Endothelial cell of umbilical vein (primary cell): Measurements from ENCODE around the gene UQCC2. TPM values are rescaled to one million over a fixed set of nuclear protein-coding genes. Genes with fewer than 3 reads are reported as not detected.

Source experiments
- BruUV-seq: library from RNA; stranded (reverse); fragments of 400-500 nt; replicated peaks from 2 replicates; lab custom pipeline; 2021; lab: Mats Ljungman, UMichigan
- CTCF ChIA-PET: fragments of 300-600, 350-600 bp; sonication (Branson Sonifier 250); formaldehyde crosslinking; loops from one replicate; lab custom pipeline; 2021; ENCODE audit warnings: antibody characterized with exemption, inconsistent platforms; lab: Charles Lee
- POLR2A ChIA-PET: fragments of 300-600, 350-600 bp; sonication (Branson Sonifier 250); formaldehyde crosslinking; loops from one replicate; lab custom pipeline; 2021; ENCODE audit warnings: antibody characterized with exemption, inconsistent platforms; lab: Charles Lee
- DNase-seq: peaks from one replicate; pipeline ENCODE4 v3.0.0-alpha.2; 2011; ENCODE audit warnings: low read depth, low spot score
- FAIRE-seq: peaks from 2 replicates; lab custom pipeline; 2011; peaks lifted over from hg19 to GRCh38; lab: Jason Lieb, UNC
- H2AFZ ChIP-seq: 2 replicates; pipeline ENCODE4 v1.6.0; 2012; ENCODE audit warnings: low read depth, low read length, control low read depth, inconsistent platforms
- H3K27ac ChIP-seq: 2 replicates; pipeline ENCODE4 v1.5.1; 2011; ENCODE audit warnings: low read depth, mild to moderate bottlenecking, control low read depth, low read length, moderate library complexity; ENCODE audit not compliant: insufficient read depth
- H3K27me3 ChIP-seq, 2 experiments: 2 replicates each; pipeline versions ENCODE4 v1.6.0 to v1.6.1; 2011; ENCODE audit warnings: low read length in 2 of 2, mixed read lengths in 1 of 2; ENCODE audit not compliant: control insufficient read depth in 2 of 2, insufficient read depth in 2 of 2
- H3K36me3 ChIP-seq, 2 experiments: 2 replicates in 1 of 2; 3 replicates in 1 of 2; pipeline ENCODE4 v1.5.1; 2011; ENCODE audit warnings: low read length in 2 of 2, mild to moderate bottlenecking in 1 of 2, moderate library complexity in 1 of 2; ENCODE audit not compliant: control insufficient read depth in 2 of 2, insufficient read depth in 2 of 2; ENCODE audit errors: extremely low read depth in 1 of 2
- H3K4me1 ChIP-seq: 3 replicates; pipeline ENCODE4 v1.5.1; 2011; ENCODE audit warnings: mild to moderate bottlenecking, low read length; ENCODE audit not compliant: control insufficient read depth, insufficient read depth; ENCODE audit errors: extremely low read depth
- H3K4me2 ChIP-seq: 2 replicates; pipeline ENCODE4 v1.6.1; 2011; ENCODE audit warnings: low read length, control low read depth, mixed read lengths; ENCODE audit not compliant: insufficient read depth
- H3K4me3 ChIP-seq, 3 experiments: fragments of 200-600 bp in 1 of 3; sonication (generic), shearing (Covaris generic) in 1 of 3; replicated peaks in 1 of 3; 2 replicates each; pipeline ENCODE4 v1.5.1; 2011 to 2016; ENCODE audit warnings: control low read depth in 3 of 3, low read length in 3 of 3, mild to moderate bottlenecking in 2 of 3, inconsistent platforms in 1 of 3, low read depth in 1 of 3, moderate library complexity in 1 of 3; ENCODE audit not compliant: insufficient read depth in 1 of 3
- H3K79me2 ChIP-seq: 2 replicates; pipeline ENCODE4 v1.6.0; 2012; ENCODE audit warnings: low read length, inconsistent platforms; ENCODE audit not compliant: control insufficient read depth, insufficient read depth
- H3K9ac ChIP-seq: replicated peaks from 2 replicates; pipeline ENCODE3; 2011; ENCODE audit warnings: low read length, control low read depth; ENCODE audit not compliant: insufficient read depth; ENCODE audit errors: extremely low read depth
- H3K9me1 ChIP-seq: replicated peaks from 3 replicates; pipeline ENCODE4 v1.6.0; 2011; ENCODE audit warnings: mild to moderate bottlenecking, low read length; ENCODE audit not compliant: control insufficient read depth, insufficient read depth; ENCODE audit errors: extremely low read depth
- H3K9me3 ChIP-seq: replicated peaks from 2 replicates; pipeline ENCODE4 v1.5.1; 2012; ENCODE audit warnings: low read length, inconsistent platforms; ENCODE audit not compliant: control insufficient read depth, insufficient read depth
- H4K20me1 ChIP-seq: replicated peaks from 2 replicates; pipeline ENCODE3; 2011; ENCODE audit warnings: mild to moderate bottlenecking, low read length; ENCODE audit not compliant: control insufficient read depth, insufficient read depth; ENCODE audit errors: extremely low read depth
- CTCF ChIP-seq, 2 donors: IDR thresholded peaks; 1 replicate in 1 of 2; 2 replicates in 1 of 2; pipeline ENCODE4 v1.5.1; 2011; ENCODE audit warnings: low read length in 2 of 2, mild to moderate bottlenecking in 2 of 2, moderate library complexity in 2 of 2, control low read depth in 1 of 2, inconsistent platforms in 1 of 2, low read depth in 1 of 2; ENCODE audit not compliant: insufficient read depth in 1 of 2; ENCODE audit errors: extremely low read depth in 1 of 2
- EZH2 ChIP-seq: IDR thresholded peaks from 2 replicates; pipeline ENCODE4 v1.6.1; 2012; ENCODE audit warnings: borderline replicate concordance, low read depth, mild to moderate bottlenecking, moderate library complexity, low read length, inconsistent platforms; ENCODE audit not compliant: severe bottlenecking
- FOS ChIP-seq: IDR thresholded peaks from 2 replicates; pipeline ENCODE4 v1.6.1; 2011; ENCODE audit warnings: mild to moderate bottlenecking, low read length, moderate library complexity, borderline replicate concordance; ENCODE audit not compliant: insufficient read depth
- GATA2 ChIP-seq: IDR thresholded peaks from 2 replicates; pipeline ENCODE4 v1.7.0; 2011; ENCODE audit warnings: low read depth, mild to moderate bottlenecking, moderate library complexity, mixed read lengths, low read length; ENCODE audit not compliant: insufficient read length, insufficient read depth
- JUN ChIP-seq: IDR thresholded peaks from 2 replicates; pipeline ENCODE4 v1.6.1; 2011; ENCODE audit warnings: borderline replicate concordance, low read depth; ENCODE audit not compliant: insufficient read length, insufficient read depth
- MAX ChIP-seq: IDR thresholded peaks from 2 replicates; pipeline ENCODE4 v1.6.1; 2011; ENCODE audit not compliant: insufficient read depth, insufficient read length
- MYC ChIP-seq: IDR thresholded peaks from one replicate; pipeline ENCODE4 v1.6.1; 2011; ENCODE audit warnings: mild to moderate bottlenecking, low read depth, low read length
- POLR2A ChIP-seq: IDR thresholded peaks from 2 replicates; pipeline ENCODE4 v1.6.1; 2012; ENCODE audit warnings: low read depth, mild to moderate bottlenecking, control low read depth, low read length
- POLR2AphosphoS5 ChIP-seq: IDR thresholded peaks from 2 replicates; pipeline ENCODE4 v1.6.1; 2012; ENCODE audit warnings: low read depth, mild to moderate bottlenecking, control low read depth, low read length, moderate library complexity; ENCODE audit not compliant: insufficient read depth
- dilution Hi-C: fragments of 300-500 bp; cut with MboI; formaldehyde crosslinking; loops from one replicate; pipeline ENCODE4 v1.15.0; 2019; ENCODE audit warnings: low sequenced_read_pairs; ENCODE audit not compliant: extremely low pct_ligation_motif_present
- intact Hi-C: fragments of 100-400 bp; cut with micrococcal nuclease; formaldehyde crosslinking; loops from one replicate; pipeline ENCODE4 v1.10.0; 2022
- polyA plus RNA-seq, 4 experiments: library from polyadenylated mRNA; depleted of rRNA in 3 of 4; stranded (reverse) in 3 of 4; unstranded in 1 of 4; fragments of >200 nt; gene quantifications; 2 replicates each; pipeline versions ENCODE4 v1.2.1 to v1.2.3, GENCODE V29; 2011 to 2012; ENCODE audit warnings: missing spikeins in 1 of 4
- total RNA-seq: library from RNA; stranded (reverse); gene quantifications from 2 replicates; pipeline ENCODE4 v1.2.3, GENCODE V29; 2021

Gene UQCC2
- total and polyA plus RNA-seq, 2 donors (not counting 3 experiments of a cell fraction or from before 2014, with no cell fraction given) = 46.3 to 95.3 TPM

GRCh38 chr6:33696076-33696475 is 15.4 kb downstream of the UQCC2 start:
- no peak overlapping the region for H3K4me3 ChIP-seq
- H4K20me1 ChIP-seq = no peaks in the 10 kb centered on the region
- BruUV-seq = TSS peak; percentile 76
- H3K4me2 ChIP-seq = no peak overlapping the region
- no peaks in the 10 kb centered on the region for H3K9me1 ChIP-seq
- peaks cover 0 to 9% of the 10 kb centered on the region in 2 experiments for H3K36me3 ChIP-seq
- intact Hi-C loops = loop anchor here (2.0 kb wide), 1 partner anchor 23 kb away; no protein-coding TSS in a partner anchor
- no peak overlapping the region for H3K9ac ChIP-seq
- DNase-seq = no peak
- dilution Hi-C loops = no loop called here
- TF ChIP-seq POLR2AphosphoS5 (no peak), MYC (no peak)
- H3K79me2 ChIP-seq = peaks cover 3% of the 10 kb centered on the region
- FAIRE-seq = no peak
- CTCF ChIA-PET = interaction anchor here (5.9 kb wide), 1 partner anchor 106 kb away, joined by 47 read pairs; no protein-coding TSS in a partner anchor
- H3K9me3 ChIP-seq = no peaks in the 10 kb centered on the region
- peaks cover 76% of the 10 kb centered on the region for H3K4me1 ChIP-seq
- no peaks in the 10 kb centered on the region for H3K27me3 ChIP-seq
- no peak overlapping the region for H2AFZ ChIP-seq
- POLR2A ChIA-PET = no interaction called here
- peak overlapping the region; percentile 89 for H3K27ac ChIP-seq

GRCh38 chr6:33695451-33695887 is 16.0 kb downstream of the UQCC2 start:
- intact Hi-C loops (no loop called here), dilution Hi-C loops (no loop called here)
- Histone ChIP-seq H2AFZ (no peak overlapping the region), H3K79me2 (peaks cover 3% of the 10 kb centered on the region), H3K27me3 (no peaks in the 10 kb centered on the region), H3K9me1 (no peaks in the 10 kb centered on the region), H3K4me1 (peaks cover 74% of the 10 kb centered on the region), H3K9ac (no peak overlapping the region), H3K9me3 (no peaks in the 10 kb centered on the region), H3K36me3 (peaks cover 0 to 12% of the 10 kb centered on the region in 2 experiments), H3K27ac (peak overlapping the region; percentile 89), H4K20me1 (no peaks in the 10 kb centered on the region), H3K4me2 (no peak overlapping the region), H3K4me3 (no peak overlapping the region)
- CTCF ChIA-PET = interaction anchor here (1.1 to 5.9 kb wide), 4 partner anchors 23 to 106 kb away, joined by 3 to 47 read pairs (median 4); no protein-coding TSS in a partner anchor
- no peak for FAIRE-seq
- POLR2A ChIA-PET = interaction anchor here (1.7 kb wide), 1 partner anchor 16 kb away, joined by 7 read pairs; the partner anchor contains the start of gene UQCC2
- DNase-seq = no peak
- BruUV-seq = no TSS peak
- TF ChIP-seq MAX (no peak), CTCF (IDR thresholded peaks at IDR 0.05; ENCODE audit: extremely low read depth in 1 of 2, insufficient read depth in 1 of 2, low read depth in 1 of 2, low read length in 2 of 2) (no peak), EZH2 (no peak), MYC (no peak), GATA2 (no peak), FOS (no peak), POLR2AphosphoS5 (no peak), POLR2A (no peak), JUN (no peak)
